GM18502 (cell line): Measurements from ENCODE around the gene ATOSA.
A peak's percentile ranks its signal among the peaks of the same experiment; 100 is the strongest.

ENCODE experiments used
- ATAC-seq: cut with Tn5 transposase; IDR thresholded peaks from one replicate; pipeline ENCODE4 v1.9.1; 2021; ENCODE audit warnings: mild to moderate bottlenecking; ENCODE audit not compliant: unreplicated experiment, poor library complexity

ATOSA gene, protein sequence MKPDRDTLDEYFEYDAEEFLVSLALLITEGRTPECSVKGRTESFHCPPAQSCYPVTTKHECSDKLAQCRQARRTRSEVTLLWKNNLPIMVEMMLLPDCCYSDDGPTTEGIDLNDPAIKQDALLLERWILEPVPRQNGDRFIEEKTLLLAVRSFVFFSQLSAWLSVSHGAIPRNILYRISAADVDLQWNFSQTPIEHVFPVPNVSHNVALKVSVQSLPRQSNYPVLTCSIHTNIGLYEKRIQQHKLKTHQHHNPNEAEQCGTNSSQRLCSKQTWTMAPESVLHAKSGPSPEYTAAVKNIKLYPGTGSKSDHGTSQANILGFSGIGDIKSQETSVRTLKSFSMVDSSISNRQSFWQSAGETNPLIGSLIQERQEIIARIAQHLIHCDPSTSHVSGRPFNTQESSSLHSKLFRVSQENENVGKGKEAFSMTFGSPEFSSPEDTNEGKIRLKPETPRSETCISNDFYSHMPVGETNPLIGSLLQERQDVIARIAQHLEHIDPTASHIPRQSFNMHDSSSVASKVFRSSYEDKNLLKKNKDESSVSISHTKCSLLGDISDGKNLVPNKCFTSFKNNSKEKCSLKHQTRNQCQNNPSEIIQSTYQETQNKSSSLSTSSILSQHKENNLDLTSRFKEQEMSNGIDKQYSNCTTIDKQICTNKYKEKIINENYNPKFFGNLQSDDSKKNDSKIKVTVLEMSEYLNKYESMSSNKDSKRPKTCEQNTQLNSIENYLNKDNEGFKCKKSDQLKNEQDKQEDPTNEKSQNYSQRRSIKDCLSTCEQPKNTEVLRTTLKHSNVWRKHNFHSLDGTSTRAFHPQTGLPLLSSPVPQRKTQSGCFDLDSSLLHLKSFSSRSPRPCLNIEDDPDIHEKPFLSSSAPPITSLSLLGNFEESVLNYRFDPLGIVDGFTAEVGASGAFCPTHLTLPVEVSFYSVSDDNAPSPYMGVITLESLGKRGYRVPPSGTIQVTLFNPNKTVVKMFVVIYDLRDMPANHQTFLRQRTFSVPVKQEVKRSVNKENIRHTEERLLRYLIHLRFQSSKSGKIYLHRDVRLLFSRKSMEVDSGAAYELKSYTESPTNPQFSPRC

DNA sequence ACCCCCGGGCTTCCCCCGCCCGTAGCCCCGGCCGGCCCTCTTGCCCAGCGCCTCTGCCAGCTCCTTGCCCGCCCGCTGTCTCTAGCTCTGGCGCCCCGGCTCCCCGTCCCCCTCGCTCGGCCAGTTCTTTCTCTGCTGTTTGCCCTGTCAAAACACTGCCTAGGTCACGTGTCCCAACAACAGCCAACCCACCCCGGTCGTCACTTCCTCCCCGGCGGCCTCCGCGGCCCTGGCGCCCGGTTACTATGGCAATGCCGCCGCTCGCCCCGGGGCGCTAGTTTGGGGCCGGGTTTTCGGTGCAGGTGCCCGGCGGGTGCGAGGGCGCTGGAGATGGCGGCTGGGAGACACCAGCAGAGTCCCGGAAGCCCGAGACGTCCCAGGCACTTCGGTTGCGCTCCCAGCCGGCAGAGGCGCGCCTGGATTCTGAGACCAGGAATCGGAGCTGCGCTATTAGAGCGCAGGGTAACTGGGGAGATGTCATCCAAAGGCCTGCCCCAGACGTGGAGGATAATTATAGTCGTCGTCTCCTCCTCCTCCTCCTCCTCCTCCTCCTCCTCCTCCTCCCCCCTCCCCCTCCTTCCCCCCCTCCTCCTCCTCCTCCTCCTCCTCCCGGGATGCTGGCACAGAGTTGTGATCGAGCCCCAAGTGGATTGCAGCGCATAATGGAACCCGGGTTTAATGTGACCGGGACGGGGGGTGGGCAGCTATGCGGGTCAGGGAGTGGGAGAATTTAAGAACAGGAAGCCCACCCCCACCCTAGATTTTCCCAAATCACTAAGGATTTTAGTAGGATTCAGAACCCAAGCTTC lies at the start of gene ATOSA:
TSS of gene ATOSA (minus strand) at position 157 of the 809 bp plus-strand sequence. CDS start 1,367 bp downstream, outside the sequence.
- peak; percentile 74 for ATAC-seq

GRCh38 chr15:52728899-52729298 lies 49.7 kb upstream of the ATOSA start:
- no peak for ATAC-seq

GRCh38 chr15:52727815-52728214 lies 48.6 kb upstream of the ATOSA start:
- ATAC-seq = no peak

- no peak for ATAC-seq
Measured at GRCh38 chr15:52726195-52726594, 47.0 kb upstream of the ATOSA start.

DNA sequence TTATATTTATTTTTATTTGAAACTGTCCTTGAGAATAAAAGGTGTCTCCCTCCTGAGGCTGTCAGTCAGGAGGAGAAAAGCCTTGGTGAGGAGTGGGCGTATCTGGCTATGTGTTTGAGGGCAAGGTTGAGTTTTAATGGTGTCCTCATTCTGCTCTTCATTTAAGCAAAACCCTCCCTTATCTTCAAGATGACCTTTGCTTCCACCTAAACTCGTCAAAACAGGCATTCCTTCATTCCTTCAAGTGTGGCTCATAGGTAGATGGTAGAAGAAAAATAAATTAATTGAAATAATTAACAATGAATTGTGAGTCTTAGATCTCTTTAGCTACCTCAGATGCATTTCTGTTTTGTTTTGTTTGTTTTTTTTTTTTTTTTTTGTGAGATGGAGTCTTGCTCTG lies 39.4 kb upstream of the ATOSA start:
- ATAC-seq = no peak

DNA sequence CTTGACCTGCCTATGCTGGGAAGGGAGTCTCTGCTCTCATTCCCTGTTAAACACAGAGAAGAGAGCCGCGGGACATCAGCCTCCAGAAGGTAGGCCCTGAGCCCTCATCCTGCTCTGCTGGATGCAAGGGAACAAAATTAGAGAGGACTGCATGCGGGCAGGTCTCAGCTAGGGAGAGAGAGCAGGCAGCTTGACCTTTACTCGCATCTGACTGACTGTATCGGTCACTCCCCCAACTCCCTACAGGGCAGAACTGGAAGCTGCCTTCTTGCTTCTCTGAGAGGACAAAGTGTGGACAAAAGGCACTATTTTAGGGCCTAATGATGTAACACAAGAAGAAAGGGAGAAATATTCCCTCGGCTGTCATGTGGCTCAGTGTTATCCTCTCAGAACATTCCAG lies 38.7 kb upstream of the ATOSA start:
- no peak for ATAC-seq

DNA sequence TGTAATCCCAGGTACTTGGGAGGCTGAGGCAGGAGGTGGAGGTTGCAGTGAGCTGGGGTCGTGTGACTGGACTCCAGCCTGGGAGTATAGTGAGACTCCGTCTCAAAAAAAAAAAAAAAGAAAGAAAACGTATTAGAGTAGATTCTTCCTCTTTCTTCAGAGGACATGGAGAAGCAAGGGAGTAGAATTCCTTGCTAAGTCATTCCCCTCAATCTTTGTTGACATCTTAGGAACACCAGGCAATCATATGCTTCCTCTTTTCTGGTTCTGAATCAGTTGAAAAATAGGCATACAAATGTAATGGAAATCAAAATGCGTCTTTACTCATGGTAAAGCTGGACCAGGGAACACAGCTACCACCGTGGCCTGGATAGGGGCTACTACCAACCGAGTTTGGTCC lies 38.3 kb upstream of the ATOSA start:
- ATAC-seq = no peak

GRCh38 chr15:52716536-52716935 lies 37.3 kb upstream of the ATOSA start:
- no peak for ATAC-seq

- ATAC-seq = no peak
Measured at GRCh38 chr15:52715411-52715810, 36.2 kb upstream of the ATOSA start.

GRCh38 chr15:52714968-52715367 lies 35.8 kb upstream of the ATOSA start:
- ATAC-seq = no peak

- ATAC-seq = no peak
Measured at GRCh38 chr15:52710708-52711389, 31.7 kb upstream of the ATOSA start.

DNA sequence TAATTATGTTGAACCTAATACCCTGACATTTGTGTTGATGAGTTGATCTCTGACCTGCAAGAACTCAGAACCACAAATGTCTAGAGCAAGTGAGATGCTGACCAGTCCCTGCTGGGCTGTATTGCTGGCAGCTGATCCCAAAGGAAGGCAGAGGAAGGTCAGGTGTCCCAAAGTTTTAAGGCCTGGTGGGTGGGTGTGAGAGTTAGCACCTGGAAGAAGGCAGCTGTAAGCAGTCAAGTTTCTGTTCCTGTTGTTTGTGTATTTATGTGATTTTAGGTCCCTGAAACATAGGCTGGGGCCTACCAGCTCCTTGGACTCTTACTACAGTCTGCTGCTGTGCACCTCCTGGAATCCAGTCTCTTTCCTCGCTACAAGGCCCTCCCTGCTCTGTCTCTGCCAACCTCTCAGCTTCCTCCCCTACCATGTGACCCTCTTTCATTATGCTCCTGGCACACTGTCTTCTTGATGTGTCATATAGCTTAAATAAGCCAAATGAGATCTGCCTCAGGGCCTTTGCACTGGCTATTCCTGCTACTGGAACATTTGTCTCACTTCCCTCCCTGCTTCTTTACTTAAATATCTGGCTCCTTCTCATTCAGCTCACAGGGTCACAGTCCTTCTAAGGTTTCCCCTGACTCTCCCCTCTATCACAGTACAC lies 31.0 kb upstream of the ATOSA start:
- peak; percentile 51 for ATAC-seq

GRCh38 chr15:52709187-52709981 lies 30.2 kb upstream of the ATOSA start:
- peak; percentile 98 for ATAC-seq

GRCh38 chr15:52706091-52706490 lies 26.9 kb upstream of the ATOSA start:
- no peak for ATAC-seq

DNA sequence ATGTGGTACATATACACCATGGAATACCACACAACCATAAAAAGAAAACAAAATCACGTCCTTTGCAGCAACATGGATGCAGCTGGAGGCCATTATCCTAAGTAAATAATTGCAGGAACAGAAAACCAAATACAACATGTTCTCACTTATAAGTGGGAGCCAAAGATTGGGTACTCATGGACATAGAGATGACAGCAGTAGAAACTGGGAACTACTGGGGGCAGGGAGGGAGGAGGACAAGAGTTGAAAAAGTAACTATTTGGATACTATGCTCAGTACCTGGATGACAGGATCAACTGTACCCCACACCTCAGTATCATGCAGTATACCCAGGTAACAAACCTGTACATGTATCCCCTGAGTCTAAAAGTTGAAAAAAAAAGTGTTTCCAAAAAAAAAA lies 23.2 kb upstream of the ATOSA start:
- no peak for ATAC-seq

DNA sequence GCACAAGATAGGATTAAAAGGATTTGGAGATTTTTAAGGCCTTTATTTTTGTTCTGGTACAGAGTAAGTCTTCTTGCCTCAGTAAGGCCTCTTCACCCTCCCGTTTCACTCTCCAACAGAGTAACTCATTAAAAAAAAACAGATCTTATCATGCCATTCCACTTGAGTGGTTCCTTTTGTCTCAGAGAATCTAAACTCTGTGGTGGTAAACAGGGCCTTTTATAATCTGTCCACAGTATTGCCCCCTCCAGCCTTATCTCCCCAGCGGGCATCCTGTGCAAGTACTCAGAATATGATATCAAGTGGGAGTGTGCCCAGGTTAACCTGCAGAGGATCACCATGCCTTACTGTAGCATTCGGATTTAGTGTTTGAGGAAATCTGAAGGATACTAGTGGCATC lies 20.3 kb upstream of the ATOSA start:
- ATAC-seq = no peak

GRCh38 chr15:52698514-52698913 lies 19.3 kb upstream of the ATOSA start:
- no peak for ATAC-seq

DNA sequence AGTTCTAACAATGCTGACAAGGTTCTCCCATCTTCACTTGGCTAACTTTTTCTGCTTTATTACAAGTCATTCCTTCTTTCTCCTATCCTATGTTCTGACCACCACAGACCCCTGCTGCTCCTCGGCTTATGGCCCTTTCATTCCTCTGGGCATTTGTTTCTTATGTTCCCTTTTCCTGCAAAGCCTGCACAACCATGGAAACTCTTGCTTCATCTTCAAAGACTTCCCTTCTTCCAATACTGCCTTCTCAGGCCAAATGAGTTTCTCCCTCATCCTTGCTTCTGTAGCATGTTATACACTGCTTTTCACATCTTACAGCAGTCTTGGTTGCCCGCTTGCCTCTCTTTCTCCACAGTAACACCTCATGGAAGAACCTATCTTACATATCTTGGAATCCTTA lies 17.9 kb upstream of the ATOSA start:
- no peak for ATAC-seq
